Lower leg skin (tissue), 3 donors: Measurements from ENCODE around the gene MVP.

Experiments
- CTCF ChIP-seq, 3 donors: fragments of 450-650 bp; IDR thresholded peaks; one replicate each; pipeline ENCODE4 v1.5.1; 2016; ENCODE audit warnings: antibody characterized with exemption in 3 of 3, mild to moderate bottlenecking in 3 of 3, moderate library complexity in 2 of 3
- POLR2A ChIP-seq, 2 donors: fragments of 450-650 bp; IDR thresholded peaks; one replicate each; pipeline ENCODE4 v1.6.1; 2016 to 2017; ENCODE audit warnings: antibody characterized with exemption in 2 of 2, mild to moderate bottlenecking in 1 of 2, moderate library complexity in 1 of 2

GRCh38 chr16:29834079-29834478 is 13.8 kb downstream of the MVP start:
- TF ChIP-seq POLR2A (IDR thresholded peaks at IDR 0.05) (no peak), CTCF (IDR thresholded peaks at IDR 0.05) (no peak)
